ENCODE data around the gene ENTPD7.

ENTPD7 gene

DNA sequence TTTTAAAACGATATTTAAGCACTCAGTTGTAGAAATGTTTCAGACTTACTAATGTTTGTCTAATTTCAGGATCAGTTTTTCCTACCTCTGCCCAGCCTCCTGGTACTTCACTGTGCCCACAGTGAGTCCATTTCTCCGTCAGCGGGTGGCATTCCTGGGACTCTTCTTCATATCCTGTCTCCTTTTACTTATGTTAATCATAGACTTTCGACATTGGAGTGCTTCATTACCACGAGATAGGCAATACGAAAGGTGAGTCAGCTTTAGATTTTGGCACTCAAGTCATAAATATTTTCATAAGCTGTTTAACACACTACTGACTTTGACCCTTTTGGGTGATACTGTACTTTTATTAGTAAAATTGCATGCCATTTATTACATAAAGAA is 2.1 kb downstream of the ENTPD7 start (continued):
- TF ChIP-seq, protein P1, sequence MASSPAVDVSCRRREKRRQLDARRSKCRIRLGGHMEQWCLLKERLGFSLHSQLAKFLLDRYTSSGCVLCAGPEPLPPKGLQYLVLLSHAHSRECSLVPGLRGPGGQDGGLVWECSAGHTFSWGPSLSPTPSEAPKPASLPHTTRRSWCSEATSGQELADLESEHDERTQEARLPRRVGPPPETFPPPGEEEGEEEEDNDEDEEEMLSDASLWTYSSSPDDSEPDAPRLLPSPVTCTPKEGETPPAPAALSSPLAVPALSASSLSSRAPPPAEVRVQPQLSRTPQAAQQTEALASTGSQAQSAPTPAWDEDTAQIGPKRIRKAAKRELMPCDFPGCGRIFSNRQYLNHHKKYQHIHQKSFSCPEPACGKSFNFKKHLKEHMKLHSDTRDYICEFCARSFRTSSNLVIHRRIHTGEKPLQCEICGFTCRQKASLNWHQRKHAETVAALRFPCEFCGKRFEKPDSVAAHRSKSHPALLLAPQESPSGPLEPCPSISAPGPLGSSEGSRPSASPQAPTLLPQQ (tag by site-specific recombination; IDR thresholded peaks at IDR 0.05): no peak
- no peak for TF ChIP-seq ZNF121 (tag by site-specific recombination; IDR thresholded peaks at IDR 0.05)
- TF ChIP-seq, protein P2, sequence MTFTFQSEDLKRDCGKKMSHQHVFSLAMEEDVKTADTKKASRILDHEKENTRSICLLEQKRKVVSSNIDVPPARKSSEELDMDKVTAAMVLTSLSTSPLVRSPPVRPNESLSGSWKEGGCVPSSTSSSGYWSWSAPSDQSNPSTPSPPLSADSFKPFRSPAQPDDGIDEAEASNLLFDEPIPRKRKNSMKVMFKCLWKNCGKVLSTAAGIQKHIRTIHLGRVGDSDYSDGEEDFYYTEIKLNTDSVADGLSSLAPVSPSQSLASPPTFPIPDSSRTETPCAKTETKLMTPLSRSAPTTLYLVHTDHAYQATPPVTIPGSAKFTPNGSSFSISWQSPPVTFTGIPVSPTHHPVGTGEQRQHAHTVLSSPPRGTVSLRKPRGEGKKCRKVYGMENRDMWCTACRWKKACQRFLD (tag by site-specific recombination; IDR thresholded peaks at IDR 0.05): no peak

DNA sequence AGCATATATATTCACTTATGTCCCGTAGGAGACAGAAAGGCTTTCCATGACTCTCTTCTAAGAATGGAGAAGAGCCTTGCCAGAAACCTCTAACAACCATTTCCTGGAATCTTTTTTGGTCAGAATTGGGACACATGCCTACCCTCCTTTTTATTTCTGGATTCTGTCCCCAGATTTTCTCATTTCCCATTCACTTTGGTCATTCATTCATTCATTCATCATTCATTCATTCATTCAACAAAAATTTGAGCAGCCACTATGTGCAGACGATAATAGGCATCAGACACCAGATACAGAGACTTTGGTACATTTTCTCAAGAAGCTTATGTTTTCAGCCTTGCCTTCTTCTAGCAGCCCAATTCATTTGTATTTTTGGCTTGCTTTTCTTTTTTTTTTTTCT is 6.0 kb downstream of the ENTPD7 start:
- ChIA-PET POLR2A (interaction anchor here (0.7 kb wide), 1 partner anchor 311 kb away, joined by 3 read pairs; no protein-coding TSS in a partner anchor), CTCF (interaction anchor here (0.6 kb wide), 1 partner anchor 273 kb away, joined by 3 read pairs; no protein-coding TSS in a partner anchor)
- H3K4me3 ChIP-seq (ENCODE audit: low read depth, low read length): no peak overlapping the region
- H3K27ac ChIP-seq (ENCODE audit: extremely low read depth, low read depth, low read length): no peak overlapping the region
- TF ChIP-seq, protein P3, sequence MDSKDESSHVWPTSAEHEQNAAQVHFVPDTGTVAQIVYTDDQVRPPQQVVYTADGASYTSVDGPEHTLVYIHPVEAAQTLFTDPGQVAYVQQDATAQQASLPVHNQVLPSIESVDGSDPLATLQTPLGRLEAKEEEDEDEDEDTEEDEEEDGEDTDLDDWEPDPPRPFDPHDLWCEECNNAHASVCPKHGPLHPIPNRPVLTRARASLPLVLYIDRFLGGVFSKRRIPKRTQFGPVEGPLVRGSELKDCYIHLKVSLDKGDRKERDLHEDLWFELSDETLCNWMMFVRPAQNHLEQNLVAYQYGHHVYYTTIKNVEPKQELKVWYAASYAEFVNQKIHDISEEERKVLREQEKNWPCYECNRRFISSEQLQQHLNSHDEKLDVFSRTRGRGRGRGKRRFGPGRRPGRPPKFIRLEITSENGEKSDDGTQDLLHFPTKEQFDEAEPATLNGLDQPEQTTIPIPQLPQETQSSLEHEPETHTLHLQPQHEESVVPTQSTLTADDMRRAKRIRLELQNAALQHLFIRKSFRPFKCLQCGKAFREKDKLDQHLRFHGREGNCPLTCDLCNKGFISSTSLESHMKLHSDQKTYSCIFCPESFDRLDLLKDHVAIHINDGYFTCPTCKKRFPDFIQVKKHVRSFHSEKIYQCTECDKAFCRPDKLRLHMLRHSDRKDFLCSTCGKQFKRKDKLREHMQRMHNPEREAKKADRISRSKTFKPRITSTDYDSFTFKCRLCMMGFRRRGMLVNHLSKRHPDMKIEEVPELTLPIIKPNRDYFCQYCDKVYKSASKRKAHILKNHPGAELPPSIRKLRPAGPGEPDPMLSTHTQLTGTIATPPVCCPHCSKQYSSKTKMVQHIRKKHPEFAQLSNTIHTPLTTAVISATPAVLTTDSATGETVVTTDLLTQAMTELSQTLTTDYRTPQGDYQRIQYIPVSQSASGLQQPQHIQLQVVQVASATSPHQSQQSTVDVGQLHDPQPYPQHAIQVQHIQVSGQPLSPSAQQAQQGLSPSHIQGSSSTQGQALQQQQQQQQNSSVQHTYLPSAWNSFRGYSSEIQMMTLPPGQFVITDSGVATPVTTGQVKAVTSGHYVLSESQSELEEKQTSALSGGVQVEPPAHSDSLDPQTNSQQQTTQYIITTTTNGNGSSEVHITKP (tag by site-specific recombination; IDR thresholded peaks at IDR 0.05): no peak
- TF ChIP-seq ZNF184 (tag by site-specific recombination; IDR thresholded peaks at IDR 0.05) (no peak), ZFP41 (tag by site-specific recombination; IDR thresholded peaks at IDR 0.05; ENCODE audit: borderline replicate concordance) (no peak), ZSCAN30 (tag by site-specific recombination; IDR thresholded peaks at IDR 0.05) (no peak), ZNF473 (tag by site-specific recombination; IDR thresholded peaks at IDR 0.05) (no peak), ZNF202 (tag by site-specific recombination; IDR thresholded peaks at IDR 0.05; ENCODE audit: borderline replicate concordance) (no peak), ZNF791 (tag by site-specific recombination; IDR thresholded peaks at IDR 0.05) (no peak)
- H3K4me1 ChIP-seq (ENCODE audit: control insufficient read depth, insufficient read depth, low read length): no peaks in the 10 kb centered on the region
- H3K36me3 ChIP-seq (ENCODE audit: control insufficient read depth in 2 of 2, insufficient read depth in 1 of 2, low read length in 2 of 2): peaks cover 25 to 32% of the 10 kb centered on the region in 2 experiments
- H3K9me3 ChIP-seq (ENCODE audit: control insufficient read depth, insufficient read depth, low read depth, low read length): no peaks in the 10 kb centered on the region

DNA sequence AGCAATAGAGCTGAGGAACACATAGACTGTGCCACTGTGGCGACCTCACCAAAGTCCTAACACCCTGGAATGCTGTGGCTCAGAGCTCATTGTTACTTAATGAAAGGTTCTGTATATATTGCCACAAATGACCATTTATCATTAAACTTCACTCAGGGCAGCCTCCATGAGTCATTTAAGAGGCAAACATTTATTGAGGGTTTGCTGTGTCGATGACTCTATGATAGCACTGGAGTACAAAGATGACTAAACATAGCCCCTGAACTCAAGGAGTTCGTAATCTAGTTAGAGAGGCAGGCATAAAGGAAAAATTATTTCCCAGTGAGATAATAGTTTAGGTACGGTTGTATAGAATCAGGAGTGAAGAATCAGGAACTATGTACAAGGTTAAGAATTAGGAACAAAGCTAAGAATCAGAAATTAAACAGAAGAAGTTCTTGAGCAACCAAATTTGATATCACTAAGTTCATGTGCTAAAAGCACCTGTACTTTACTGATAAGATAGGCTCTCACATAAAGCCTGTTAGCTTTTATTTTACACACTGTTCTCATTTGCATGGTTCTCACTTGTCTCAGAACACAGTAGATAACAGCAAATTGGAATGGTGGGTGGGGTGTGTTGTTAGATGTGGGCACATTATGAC is 7.9 kb downstream of the ENTPD7 start:
- CTCF ChIA-PET: interaction anchor here (0.6 to 0.8 kb wide), 2 partner anchors 55 to 816 kb away, joined by 3 to 4 read pairs; no protein-coding TSS in a partner anchor
- Histone ChIP-seq H3K4me3 (ENCODE audit: low read depth, low read length) (no peak overlapping the region), H3K4me1 (ENCODE audit: control insufficient read depth, insufficient read depth, low read length) (no peaks in the 10 kb centered on the region), H3K36me3 (ENCODE audit: control insufficient read depth in 2 of 2, insufficient read depth in 1 of 2, low read length in 2 of 2) (peaks cover 24 to 40% of the 10 kb centered on the region in 2 experiments), H3K9me3 (ENCODE audit: control insufficient read depth, insufficient read depth, low read depth, low read length) (no peaks in the 10 kb centered on the region), H3K27ac (ENCODE audit: extremely low read depth, low read depth, low read length) (no peak overlapping the region)
- POLR2A ChIA-PET: interaction anchor here (1.0 to 1.2 kb wide), 2 partner anchors 8 to 47 kb away, joined by 5 to 7 read pairs; partner anchors contain the start of genes ENTPD7 and SLC25A28
- peak; percentile 49; the same call in 1 of the 2 replicates for TF ChIP-seq ZNF600 (tag by site-specific recombination; IDR thresholded peaks at IDR 0.05)
- TF ChIP-seq, protein P4, sequence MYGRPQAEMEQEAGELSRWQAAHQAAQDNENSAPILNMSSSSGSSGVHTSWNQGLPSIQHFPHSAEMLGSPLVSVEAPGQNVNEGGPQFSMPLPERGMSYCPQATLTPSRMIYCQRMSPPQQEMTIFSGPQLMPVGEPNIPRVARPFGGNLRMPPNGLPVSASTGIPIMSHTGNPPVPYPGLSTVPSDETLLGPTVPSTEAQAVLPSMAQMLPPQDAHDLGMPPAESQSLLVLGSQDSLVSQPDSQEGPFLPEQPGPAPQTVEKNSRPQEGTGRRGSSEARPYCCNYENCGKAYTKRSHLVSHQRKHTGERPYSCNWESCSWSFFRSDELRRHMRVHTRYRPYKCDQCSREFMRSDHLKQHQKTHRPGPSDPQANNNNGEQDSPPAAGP (tag by site-specific recombination; IDR thresholded peaks at IDR 0.05): no peak
- no peak for TF ChIP-seq ZNF670 (tag by site-specific recombination; IDR thresholded peaks at IDR 0.05; ENCODE audit: low read depth)
- TF ChIP-seq ZNF510 (tag by site-specific recombination; IDR thresholded peaks at IDR 0.05; ENCODE audit: insufficient replicate concordance): no peak
- TF ChIP-seq, protein P5, sequence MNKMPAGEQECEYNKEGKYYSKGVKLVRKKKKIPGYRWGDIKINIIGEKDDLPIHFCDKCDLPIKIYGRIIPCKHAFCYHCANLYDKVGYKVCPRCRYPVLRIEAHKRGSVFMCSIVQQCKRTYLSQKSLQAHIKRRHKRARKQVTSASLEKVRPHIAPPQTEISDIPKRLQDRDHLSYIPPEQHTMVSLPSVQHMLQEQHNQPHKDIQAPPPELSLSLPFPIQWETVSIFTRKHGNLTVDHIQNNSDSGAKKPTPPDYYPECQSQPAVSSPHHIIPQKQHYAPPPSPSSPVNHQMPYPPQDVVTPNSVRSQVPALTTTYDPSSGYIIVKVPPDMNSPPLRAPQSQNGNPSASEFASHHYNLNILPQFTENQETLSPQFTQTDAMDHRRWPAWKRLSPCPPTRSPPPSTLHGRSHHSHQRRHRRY (tag by site-specific recombination; IDR thresholded peaks at IDR 0.05): no peak
- TF ChIP-seq ZNF585B (tag by site-specific recombination; IDR thresholded peaks at IDR 0.05): no peak
- no peak for TF ChIP-seq ZNF658 (tag by site-specific recombination; IDR thresholded peaks at IDR 0.05)
- 0 out of 2 replicates have a peak, but pooled peaks have one; percentile 51 for TF ChIP-seq ZXDB (tag by site-specific recombination; IDR thresholded peaks at IDR 0.05)
- TF ChIP-seq, protein P6, sequence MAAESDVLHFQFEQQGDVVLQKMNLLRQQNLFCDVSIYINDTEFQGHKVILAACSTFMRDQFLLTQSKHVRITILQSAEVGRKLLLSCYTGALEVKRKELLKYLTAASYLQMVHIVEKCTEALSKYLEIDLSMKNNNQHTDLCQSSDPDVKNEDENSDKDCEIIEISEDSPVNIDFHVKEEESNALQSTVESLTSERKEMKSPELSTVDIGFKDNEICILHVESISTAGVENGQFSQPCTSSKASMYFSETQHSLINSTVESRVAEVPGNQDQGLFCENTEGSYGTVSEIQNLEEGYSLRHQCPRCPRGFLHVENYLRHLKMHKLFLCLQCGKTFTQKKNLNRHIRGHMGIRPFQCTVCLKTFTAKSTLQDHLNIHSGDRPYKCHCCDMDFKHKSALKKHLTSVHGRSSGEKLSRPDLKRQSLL (tag by site-specific recombination; IDR thresholded peaks at IDR 0.05): no peak
- no peak for TF ChIP-seq ZNF174 (tag by site-specific recombination; IDR thresholded peaks at IDR 0.05)

All from HEK293 (cell line).